ENCODE results near the gene CEP128. TPM values are rescaled to one million over a fixed set of nuclear protein-coding genes. Genes with fewer than 3 reads are reported as not detected.
"Not testable (repeated sequence)": the region's sequence is repeated elsewhere in the genome, so short reads cannot be mapped to it uniquely, and the experiment has no call there.

Gene CEP128
- total RNA-seq, 1 donor from 2014 or later, result 11.5 TPM

- not testable (repeated sequence) for DNase-seq (ENCODE audit: low spot score)
Observed at GRCh38 chr14:80953211-80953610, 11.7 kb upstream of the CEP128 start.

GRCh38 chr14:80951491-80951890 is 10.0 kb upstream of the CEP128 start:
- DNase-seq (ENCODE audit: low spot score), result no peak

GRCh38 chr14:80948291-80948690 is 6.8 kb upstream of the CEP128 start:
- no peak for DNase-seq (ENCODE audit: low spot score)

GRCh38 chr14:80946797-80947196 is 5.3 kb upstream of the CEP128 start:
- DNase-seq (ENCODE audit: low spot score), result no peak

- DNase-seq (ENCODE audit: low spot score), result no peak
Observed at GRCh38 chr14:80946187-80946586, 4.6 kb upstream of the CEP128 start.

- no peak for DNase-seq (ENCODE audit: low spot score)
Observed at GRCh38 chr14:80944861-80945617, 3.5 kb upstream of the CEP128 start.

GRCh38 chr14:80942191-80942600 is 658 bp upstream of the CEP128 start:
- no peak for DNase-seq (ENCODE audit: low spot score)

GRCh38 chr14:80940146-80940545 is 1.4 kb downstream of the CEP128 start:
- DNase-seq (ENCODE audit: low spot score), result no peak

- DNase-seq (ENCODE audit: low spot score), result no peak
Observed at GRCh38 chr14:80933686-80934085, 7.9 kb downstream of the CEP128 start.

GRCh38 chr14:80933282-80933681 is 8.3 kb downstream of the CEP128 start:
- DNase-seq (ENCODE audit: low spot score), result no peak

GRCh38 chr14:80930836-80931389 is 10.6 kb downstream of the CEP128 start:
- no peak for DNase-seq (ENCODE audit: low spot score)

GRCh38 chr14:80930095-80930494 is 11.4 kb downstream of the CEP128 start:
- DNase-seq (ENCODE audit: low spot score), result no peak

GRCh38 chr14:80927083-80927989 is 14.2 kb downstream of the CEP128 start:
- no peak for DNase-seq (ENCODE audit: low spot score)

GRCh38 chr14:80926397-80927082 is 15.0 kb downstream of the CEP128 start:
- DNase-seq (ENCODE audit: low spot score), result no peak

- no peak for DNase-seq (ENCODE audit: low spot score)
Observed at GRCh38 chr14:80924365-80925103, 17.0 kb downstream of the CEP128 start.

GRCh38 chr14:80923368-80923767 is 18.2 kb downstream of the CEP128 start:
- DNase-seq (ENCODE audit: low spot score), result no peak

GRCh38 chr14:80919622-80920021 is 21.9 kb downstream of the CEP128 start:
- DNase-seq (ENCODE audit: low spot score), result no peak

- DNase-seq (ENCODE audit: low spot score), result not testable (repeated sequence)
Observed at GRCh38 chr14:80912013-80912412, 29.5 kb downstream of the CEP128 start.

GRCh38 chr14:80906946-80907345 is 34.6 kb downstream of the CEP128 start:
- no peak for DNase-seq (ENCODE audit: low spot score)

GRCh38 chr14:80906336-80906735 is 35.2 kb downstream of the CEP128 start:
- DNase-seq (ENCODE audit: low spot score), result no peak

- no peak for DNase-seq (ENCODE audit: low spot score)
Observed at GRCh38 chr14:80902608-80903007, 38.9 kb downstream of the CEP128 start.
